Subcutaneous adipose tissue (tissue), 4 donors: Measurements from ENCODE around the gene NFIC. TPM values are rescaled to one million over a fixed set of nuclear protein-coding genes. Genes with fewer than 3 reads are reported as not detected.

Experiments
- total RNA-seq, 4 donors: library from RNA; depleted of rRNA; stranded (reverse); fragments of >200 nt; gene quantifications; one replicate each; pipeline ENCODE4 v1.1.0, GENCODE V29; 2016
- TF ChIP-seq, protein P1 (sequence below): fragments of 450-650 bp; IDR thresholded peaks from one replicate; pipeline ENCODE4 v1.5.1; 2016; ENCODE audit warnings: low read depth, mild to moderate bottlenecking, control low read depth, antibody characterized with exemption, moderate library complexity

The NFIC gene
- total RNA-seq, 4 donors from 2014 or later: 45.2 to 191 (median 76.8) TPM

DNA sequence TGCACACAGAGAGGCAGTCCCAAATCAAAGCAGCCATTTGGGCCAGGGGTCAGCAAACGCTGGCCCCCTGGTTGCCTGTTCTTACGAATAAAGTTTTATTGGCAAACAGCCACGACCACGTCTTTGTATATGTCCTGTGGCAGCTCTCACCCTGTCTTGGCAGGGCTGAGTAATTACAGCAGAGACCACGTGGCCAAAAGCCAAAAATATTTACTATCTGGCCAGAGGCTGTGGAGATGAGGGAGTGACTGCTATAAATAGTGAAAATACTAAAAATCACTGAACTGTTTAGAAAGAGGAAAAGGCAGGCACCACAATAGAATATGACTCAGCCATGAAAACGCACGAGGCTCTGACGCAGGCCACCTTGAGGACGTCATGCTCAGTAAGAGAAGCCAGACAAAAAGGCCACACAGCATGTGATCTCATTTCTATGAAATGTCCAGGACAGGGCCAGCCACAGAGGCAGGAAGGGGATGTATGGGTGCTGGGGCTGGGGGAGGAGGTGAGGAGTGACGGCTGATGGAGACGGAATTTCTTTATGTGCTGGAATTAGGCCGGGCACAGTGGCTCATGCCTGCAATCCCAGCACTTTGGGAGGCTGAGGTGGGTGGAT is 84.5 kb downstream of the NFIC start:
- TF ChIP-seq, protein P1, sequence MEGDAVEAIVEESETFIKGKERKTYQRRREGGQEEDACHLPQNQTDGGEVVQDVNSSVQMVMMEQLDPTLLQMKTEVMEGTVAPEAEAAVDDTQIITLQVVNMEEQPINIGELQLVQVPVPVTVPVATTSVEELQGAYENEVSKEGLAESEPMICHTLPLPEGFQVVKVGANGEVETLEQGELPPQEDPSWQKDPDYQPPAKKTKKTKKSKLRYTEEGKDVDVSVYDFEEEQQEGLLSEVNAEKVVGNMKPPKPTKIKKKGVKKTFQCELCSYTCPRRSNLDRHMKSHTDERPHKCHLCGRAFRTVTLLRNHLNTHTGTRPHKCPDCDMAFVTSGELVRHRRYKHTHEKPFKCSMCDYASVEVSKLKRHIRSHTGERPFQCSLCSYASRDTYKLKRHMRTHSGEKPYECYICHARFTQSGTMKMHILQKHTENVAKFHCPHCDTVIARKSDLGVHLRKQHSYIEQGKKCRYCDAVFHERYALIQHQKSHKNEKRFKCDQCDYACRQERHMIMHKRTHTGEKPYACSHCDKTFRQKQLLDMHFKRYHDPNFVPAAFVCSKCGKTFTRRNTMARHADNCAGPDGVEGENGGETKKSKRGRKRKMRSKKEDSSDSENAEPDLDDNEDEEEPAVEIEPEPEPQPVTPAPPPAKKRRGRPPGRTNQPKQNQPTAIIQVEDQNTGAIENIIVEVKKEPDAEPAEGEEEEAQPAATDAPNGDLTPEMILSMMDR: no peak

DNA sequence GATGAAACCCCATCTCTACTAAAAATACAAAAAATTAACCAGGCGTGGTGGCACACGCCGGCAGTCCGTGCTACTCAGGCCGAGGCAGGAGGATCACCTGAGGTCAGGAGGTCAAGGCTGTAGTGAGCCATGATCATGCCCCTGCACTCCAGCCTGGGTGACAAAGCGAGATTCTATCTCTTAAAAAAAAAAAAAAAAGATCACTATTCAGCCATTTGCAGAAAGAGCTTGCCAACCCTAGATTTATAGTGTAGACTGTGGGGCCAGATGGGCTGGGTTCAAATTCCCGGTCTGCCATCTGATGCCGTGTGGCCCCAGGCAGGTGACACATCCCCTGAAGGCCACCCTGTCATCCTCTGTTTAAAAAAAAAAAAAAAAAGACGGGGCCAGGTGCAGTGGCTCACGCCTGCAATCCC is 85.1 kb downstream of the NFIC start:
- TF ChIP-seq, protein P1: no peak

DNA sequence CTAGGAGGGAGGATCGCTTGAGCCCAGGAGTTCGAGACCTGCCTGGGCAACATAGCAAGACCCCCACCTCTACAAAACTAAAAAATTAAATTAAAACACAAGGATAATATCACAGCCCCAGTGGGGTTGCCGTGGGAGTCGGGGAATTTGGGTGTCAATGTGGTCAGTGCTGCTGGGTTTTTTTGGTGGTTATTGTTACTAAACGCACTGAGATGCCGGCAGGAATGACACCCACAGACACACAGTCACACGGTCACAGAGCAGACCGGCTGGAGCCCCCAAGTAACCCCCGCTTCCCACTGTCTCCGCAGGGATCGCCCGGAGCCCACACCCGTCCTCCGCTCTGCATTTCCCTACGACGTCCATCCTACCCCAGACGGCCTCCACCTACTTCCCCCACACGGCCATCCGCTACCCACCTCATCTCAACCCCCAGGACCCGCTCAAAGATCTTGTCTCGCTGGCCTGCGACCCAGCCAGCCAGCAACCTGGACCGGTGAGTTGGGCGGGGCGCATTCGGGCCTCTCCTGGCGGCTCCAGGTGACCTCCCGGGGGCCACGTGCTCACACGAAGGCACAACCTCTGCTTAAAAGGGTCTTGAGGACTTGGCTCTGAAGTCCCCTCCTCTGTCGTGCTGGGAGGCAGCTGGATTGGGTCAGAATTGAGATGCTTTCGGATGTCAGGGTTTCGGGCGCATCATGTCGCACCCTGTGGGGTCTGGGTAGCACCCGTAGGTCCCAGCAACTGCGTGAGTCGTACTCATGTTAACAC is 86.0 kb downstream of the NFIC start:
- TF ChIP-seq, protein P1: no peak

DNA sequence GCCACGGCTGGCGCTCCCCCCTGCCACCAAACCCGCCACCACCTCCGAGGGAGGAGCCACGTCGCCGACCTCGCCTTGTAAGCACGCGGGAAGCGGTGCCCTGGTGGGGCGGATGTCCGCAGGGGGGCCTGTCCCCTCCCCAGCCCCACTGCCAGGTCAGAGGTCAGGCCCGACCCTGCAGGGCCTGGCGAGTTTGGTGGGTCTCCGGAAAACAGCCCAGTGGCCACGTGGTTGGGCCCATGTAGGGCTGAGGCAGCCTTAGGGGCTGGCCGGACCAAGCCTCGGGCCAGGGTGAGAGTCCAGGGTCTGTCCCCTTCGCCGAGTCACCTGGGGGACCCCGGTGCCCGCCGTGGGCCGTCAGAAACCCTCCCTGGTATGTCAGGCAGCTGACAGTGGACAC is 87.5 kb downstream of the NFIC start:
- TF ChIP-seq, protein P1: no peak

DNA sequence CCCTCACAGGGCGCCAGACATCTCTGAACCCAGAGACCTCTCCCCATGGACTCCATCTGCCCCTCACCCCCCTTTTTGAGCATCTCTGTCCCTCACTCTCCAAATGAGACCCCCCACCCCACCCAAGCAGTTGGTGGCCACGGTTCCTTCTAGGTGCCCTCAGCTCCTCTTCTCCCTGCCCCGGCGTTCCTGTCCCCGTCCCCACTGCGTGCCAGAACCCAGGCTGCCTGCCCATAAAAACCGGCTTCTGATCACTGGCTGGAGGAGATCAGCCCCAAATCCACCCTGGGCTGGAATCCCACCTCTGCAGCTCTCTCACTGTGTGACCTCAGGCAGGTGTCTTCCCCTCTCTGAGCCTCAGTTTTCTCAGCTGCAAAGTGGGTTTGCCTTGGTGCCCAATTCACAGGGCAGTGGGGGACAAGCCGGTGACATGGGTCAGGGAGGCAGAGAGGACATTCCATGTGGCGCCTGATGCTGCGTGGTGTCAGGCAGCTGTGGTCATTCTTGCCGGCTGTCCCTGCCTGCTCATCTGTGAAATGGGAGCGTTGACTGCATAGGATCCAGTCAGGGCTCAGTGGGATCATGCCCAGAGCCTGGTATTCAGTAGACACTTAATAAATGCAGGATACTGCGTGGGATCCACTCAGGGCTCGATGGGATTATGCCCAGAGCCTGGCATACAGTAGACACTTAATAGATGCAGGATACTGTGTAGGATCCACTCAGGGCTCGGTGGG is 88.4 kb downstream of the NFIC start:
- TF ChIP-seq, protein P1: no peak

DNA sequence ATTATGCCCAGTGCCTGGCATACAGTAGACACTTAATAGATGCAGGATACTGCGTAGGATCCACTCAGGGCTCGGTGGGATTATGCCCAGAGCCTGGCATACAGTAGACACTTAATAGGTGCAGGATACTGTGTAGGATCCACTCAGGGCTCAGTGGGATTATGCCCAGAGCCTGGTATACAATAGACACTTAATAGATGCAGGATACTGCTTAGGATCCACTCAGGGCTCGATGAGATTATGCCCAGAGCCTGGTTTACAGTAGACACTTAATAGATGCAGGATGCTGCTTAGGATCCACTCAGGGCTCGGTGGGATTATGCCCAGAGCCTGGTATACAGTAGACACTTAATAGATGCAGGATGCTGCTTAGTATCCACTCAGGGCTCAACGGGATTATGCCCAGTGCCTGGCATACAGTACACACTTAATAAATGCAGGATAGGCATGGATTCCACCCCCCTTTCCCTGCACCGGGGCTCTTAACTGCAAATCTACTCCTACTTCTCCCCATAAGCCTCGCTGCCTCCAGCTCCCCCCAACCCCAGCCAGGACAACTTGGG is 89.1 kb downstream of the NFIC start:
- TF ChIP-seq, protein P1: no peak

DNA sequence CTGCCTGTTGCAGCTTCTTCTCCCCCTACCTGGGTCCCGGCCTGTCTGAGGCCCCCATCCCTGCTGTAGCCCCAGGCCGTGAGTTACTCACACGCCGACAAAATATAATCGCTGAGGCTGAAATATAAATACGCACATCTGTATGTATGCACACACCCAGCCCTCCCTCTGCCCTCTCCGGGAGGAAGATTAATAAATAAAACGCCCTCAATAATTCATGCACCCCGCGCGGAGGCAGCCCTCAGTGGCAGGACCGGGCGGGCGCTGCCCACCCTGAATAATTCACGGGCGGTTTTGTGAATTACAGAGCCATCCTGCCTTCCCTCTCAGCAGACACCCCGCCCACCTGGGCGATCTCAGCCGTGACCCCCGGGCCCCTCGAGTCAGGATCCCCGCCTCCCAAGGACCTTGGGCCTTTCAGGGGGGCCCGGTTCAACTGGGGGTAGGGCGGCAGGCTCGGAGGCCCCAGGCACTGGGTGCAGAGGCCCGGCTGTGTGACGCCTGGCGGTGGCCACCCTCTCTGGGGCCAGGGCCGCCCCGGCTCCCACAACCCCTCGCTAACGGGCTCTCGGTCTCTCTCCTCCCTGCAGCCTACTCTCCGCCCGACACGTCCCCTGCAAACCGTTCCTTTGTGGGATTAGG is 89.7 kb downstream of the NFIC start:
- TF ChIP-seq, protein P1: no peak
